DMS53 (cell line): Measurements from ENCODE around the gene NBPF1.
"Not testable (repeated sequence)": the region's sequence is repeated elsewhere in the genome, so short reads cannot be mapped to it uniquely, and the experiment has no call there.

Experiments
- DNase-seq: peaks from one replicate; lab custom pipeline; 2025; lab: John Stamatoyannopoulos, UW

The NBPF1 gene

GRCh38 chr1:16641159-16641975 lies 28.0 kb upstream of the NBPF1 start:
- DNase-seq = not testable (repeated sequence)

DNA sequence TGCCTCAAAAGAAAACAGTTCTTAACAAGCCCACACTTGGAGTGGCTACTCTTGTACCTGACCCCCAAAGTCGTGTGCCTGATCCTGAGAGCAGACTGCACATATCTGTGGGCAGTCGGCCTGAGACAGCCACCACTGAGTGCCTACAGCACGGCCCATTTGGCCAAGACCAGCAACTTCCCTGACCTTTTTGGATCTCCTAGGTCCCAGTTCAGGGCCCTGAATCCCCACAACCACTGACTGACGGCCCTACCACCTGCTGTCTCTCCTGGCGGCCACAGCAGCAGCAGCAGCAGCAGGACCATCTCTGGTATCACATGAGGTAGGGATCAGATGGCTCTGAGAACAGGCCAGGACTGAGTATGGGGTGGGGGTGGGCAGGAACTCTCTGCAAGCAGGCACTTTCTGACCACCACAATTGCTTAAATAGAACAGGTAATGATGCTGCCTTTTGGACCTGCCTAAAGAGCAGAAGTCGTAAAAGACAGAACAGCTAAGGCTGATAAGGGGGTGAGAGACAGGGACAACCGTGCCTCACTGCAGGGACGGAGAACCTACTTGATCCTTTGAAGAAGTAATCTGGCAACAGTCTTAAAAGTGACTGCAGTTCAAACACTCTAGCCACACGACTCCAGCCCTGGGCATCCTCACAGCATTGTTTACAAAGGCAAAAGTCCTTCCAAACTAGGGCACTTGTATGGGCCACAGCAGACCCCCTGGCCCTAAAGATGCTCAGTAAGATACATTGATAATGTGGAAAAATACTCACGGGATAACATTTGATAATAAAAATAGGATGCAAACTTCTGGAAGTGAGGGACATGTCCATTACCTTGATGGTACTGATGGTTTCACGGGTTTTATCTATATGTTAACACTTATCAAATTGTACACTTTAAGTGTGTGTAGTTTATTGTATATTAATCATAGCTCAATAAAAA lies 26.0 kb upstream of the NBPF1 start:
- DNase-seq = not testable (repeated sequence)

DNA sequence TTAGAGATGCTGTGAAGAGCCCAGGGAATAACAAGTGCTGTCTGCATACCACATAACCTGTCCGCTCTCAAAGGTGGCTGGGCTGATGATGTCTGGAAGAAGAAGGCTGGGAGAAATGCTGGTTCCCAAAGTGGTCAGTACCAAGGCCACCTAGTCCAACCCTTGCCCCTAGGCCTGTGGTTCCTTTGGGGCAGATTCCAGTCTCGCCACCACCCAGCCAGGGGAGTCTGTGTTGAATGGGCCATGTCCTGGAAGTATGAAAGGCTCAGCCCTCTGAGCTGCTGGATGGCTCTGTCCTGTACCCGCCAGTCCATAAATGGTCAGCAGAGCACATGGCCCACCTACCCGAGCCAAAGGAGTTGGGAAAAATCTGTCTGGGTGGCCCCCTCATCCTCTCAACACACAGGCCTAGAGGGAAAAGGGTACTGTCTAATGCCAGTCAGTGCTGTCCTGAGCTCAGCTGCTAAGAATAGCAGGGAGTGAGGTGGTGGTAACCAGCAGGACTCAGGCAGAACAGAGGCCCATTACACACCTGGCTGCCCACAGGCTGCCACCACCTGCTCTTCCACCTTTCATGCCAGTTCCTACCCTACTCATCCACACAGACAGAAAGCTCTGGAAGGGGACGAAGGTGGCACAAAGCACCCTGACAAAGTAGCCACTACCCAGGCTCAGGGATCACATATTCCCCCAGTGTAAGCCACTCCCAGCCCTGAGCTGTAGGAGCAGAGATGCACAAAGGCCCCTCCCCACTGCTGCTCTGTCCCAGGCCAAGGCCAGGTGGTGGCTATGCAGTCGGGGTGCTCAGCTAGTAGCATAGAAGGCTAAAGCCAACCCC lies 24.8 kb upstream of the NBPF1 start:
- DNase-seq = not testable (repeated sequence)

- not testable (repeated sequence) for DNase-seq
Measured at GRCh38 chr1:16636551-16637195, 23.3 kb upstream of the NBPF1 start.

GRCh38 chr1:16635959-16636358 lies 22.6 kb upstream of the NBPF1 start:
- DNase-seq = not testable (repeated sequence)

- not testable (repeated sequence) for DNase-seq
Measured at GRCh38 chr1:16633540-16634282, 20.3 kb upstream of the NBPF1 start.

DNA sequence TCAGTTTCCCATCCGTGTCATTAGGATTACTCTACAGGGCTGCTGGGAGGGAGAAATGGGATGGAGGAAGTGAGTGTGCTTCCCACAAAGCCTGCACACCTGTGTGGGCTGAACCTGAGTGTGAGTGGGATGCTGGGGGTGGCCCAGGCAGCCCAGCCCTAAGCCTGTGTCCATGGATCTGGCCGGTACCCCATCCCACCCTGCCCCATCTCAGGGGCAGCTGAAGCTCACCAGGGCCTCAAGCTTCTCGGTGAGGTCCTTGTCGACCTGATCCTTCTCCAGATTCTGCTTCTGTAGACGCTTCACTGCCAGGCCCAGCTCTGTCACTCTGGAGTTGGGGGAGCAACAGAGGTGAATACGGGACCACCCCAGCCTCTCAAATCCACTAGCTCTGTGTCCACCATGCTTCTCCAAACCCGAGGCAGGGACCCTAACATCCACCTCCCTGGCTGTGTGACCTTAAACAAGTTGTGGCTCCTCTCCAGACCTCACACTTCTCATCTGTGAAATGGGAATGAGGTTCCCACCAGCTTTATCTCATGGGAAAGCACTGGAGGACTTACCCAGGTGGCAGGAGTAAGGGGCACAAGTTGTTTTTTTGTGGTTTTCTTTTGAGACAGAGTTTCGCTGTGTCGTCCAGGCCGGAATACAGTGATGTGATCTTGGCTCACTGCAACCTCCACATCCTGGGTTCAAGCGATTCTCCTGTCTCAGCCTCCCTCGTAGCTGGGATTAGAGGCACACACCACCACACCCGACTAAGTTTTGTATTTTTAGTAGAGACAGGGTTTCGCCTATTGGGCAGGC lies 18.9 kb upstream of the NBPF1 start:
- not testable (repeated sequence) for DNase-seq

DNA sequence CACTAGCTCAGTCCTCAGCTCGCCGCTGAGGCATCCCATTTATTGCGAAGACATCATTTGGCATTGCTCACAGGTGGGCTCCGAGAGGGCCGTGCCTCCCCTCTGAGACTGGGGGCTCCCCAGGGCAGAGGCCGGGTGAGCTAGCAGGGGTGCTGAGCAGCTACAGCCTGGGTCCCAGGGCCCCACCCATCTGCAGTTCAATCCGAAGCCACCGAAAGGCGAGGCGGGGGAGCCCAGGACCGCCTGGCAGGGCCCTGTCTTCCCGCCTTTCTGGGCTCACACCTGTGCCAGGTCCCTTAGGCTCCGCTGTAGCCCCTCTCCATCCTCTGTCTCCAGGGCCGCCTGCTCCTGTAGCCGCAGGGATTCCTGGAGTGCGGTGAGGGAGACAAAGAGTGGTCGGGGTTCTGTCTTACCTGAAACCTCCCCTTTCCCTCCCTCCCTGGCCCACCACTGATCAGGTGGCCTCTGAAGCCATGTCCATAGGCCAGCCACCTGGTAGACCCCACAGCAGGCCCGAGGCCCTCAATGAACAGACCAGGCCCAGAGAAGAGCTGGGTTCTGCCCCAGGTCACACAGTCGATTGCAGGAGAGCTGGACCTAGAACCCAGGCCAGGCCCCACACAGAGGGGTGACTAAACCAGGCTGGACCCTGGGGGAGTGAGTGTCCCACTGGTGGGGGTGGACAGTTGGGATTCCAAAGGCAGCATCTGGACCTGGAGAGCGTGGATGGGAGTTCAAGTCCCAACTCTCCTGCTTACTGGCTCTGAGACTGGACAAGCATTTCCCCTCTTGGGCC lies 18.1 kb upstream of the NBPF1 start:
- no peak for DNase-seq

GRCh38 chr1:16630661-16631247 lies 17.4 kb upstream of the NBPF1 start:
- DNase-seq = no peak

- DNase-seq = not testable (repeated sequence)
Measured at GRCh38 chr1:16629916-16630530, 16.7 kb upstream of the NBPF1 start.

DNA sequence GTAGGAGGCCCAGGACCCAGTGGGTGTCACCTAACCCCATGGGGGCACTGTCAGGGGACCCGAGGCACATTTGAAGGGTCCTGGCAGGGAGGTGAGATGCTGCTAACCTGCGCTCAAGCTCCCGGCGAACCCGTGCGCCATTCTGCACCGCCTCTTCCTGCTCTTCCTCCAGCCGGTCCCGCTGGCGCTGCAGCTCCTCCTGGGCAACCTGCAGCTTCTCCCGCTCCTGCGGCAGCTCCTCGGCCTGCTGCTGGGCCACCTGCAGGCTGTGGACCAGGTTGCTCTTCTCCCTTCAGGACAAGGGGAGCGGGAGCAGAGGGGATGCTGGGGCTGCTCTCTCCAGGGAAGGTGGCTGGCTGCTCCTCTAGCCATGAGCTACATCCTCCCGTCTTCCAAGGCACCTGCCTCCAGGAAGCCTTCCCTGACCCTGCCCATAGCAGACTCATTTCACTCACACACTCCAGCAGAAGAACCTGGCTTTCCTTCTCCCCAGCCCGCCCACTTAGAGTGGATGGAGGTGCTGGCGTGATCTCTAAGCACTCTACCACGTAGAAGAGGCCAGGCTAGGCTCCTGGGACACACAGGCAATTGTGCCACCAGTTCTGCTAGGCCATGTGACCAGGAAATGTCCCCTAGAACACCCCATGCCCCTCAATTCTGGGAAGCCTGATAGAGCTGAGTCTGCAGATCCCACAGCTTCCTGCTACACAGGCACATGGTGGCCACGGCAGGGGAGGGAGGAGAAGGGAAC lies 15.2 kb upstream of the NBPF1 start:
- DNase-seq = no peak

DNA sequence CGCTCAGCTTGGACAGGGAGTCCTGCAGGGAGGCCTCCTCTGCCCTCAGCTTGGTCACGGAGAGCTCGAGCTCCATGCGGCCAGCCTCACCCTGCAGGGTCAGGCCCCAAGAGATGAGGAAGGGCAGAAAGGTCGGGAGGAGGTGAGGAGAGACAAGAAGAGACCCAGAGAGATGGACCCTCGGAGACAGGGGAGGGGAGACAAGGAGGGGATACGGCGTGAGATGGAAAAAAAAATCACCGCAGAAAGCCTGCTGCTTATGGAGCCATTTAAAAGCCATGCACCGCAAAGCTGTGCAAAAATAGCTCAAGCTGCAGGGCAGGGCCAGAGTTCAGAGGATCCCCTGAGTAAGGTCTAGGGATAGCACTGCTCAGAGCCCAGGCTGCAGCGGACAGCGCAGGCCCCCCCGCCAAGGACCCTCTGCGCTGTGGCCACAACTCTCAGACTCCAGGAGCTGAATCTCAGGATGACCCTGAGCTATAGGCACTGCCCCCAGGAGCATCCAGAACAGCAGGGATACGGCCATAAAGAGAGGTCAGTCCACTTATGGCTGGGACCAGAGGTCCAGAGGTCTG lies 13.1 kb upstream of the NBPF1 start:
- DNase-seq = not testable (repeated sequence)

DNA sequence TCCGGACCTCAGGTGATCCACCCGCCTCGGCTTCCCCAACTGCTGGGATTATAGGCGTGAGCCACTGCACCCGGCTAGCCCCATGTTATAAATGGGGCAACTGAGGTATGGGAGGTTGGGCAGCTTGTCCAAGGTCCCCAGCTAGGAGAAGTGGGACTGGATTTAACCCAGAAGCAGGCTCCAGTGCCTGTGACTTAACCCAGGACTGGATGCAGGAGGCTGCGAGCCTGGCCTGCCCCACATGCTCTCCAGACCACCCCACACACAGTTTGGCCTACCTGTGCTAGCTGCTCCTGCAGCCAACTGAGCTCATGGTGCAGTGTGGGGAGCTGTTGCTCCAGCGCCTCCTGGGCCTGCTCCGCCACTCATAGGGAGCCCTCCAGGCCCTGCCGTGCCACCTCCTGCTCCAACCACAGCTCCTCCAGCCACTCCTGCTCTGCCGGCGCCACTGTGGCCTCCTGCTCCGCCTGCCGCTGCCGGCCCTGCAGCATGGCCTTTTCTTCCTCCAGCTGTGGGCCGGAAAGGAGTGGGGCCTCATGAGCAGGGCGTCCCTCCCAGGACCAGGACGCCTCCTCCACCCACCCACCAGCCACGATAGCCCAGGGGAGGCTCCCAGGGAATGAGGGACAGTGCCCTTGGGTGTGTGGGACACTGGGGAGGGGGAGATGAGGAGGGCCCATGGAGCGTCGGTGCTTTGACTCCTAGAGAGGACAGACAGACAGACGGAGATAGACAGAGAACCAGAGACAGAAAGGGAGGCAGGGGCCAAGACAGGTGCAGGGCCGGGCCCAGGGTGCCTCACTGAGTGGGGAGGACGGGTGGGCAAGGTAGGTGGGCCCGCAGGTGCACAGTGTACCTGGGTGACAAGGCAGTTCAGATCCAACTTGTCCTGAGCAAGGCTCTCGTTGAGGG lies 12.4 kb upstream of the NBPF1 start:
- DNase-seq = no peak

GRCh38 chr1:16623812-16624719 lies 10.7 kb upstream of the NBPF1 start:
- not testable (repeated sequence) for DNase-seq

GRCh38 chr1:16623337-16623736 lies 10.0 kb upstream of the NBPF1 start:
- not testable (repeated sequence) for DNase-seq
